DND-41 (cell line): ENCODE results near the gene FKBP8.

Source experiments
- CTCF ChIP-seq: IDR thresholded peaks from 2 replicates; pipeline ENCODE4 v1.5.1; 2012; ENCODE audit warnings: borderline replicate concordance, low read length, moderate library complexity, mild to moderate bottlenecking; ENCODE audit not compliant: poor library complexity, severe bottlenecking; ENCODE audit errors: extremely low read depth
- EZH2 ChIP-seq: IDR thresholded peaks from 3 replicates; pipeline ENCODE4 v1.6.1; 2012; ENCODE audit warnings: borderline replicate concordance, low read depth, mild to moderate bottlenecking, moderate library complexity, low read length, inconsistent platforms; ENCODE audit not compliant: severe bottlenecking

GRCh38 chr19:18532168-18532890 lies 11.0 kb downstream of the FKBP8 start:
- TF ChIP-seq CTCF = no peak
- no peak for TF ChIP-seq EZH2
